Gastrocnemius medialis (tissue), 4 donors: Measurements from ENCODE around the gene FYN.

Experiments
- CTCF ChIP-seq, 5 experiments: fragments of 450-650 bp in 3 of 5; fragments of 200-600 bp in 2 of 5; sonication (generic) in 2 of 5; IDR thresholded peaks in 4 of 5; conservative IDR thresholded peaks in 1 of 5; 1 replicate in 4 of 5; 2 replicates in 1 of 5; pipeline ENCODE4 v1.5.1; 2016 to 2019; ENCODE audit warnings: antibody characterized with exemption in 5 of 5, mild to moderate bottlenecking in 3 of 5, moderate library complexity in 3 of 5
- POLR2A ChIP-seq, 2 donors: fragments of 450-650 bp; IDR thresholded peaks; one replicate each; pipeline ENCODE4 v1.6.1; 2017; ENCODE audit warnings: antibody characterized with exemption in 2 of 2, mild to moderate bottlenecking in 2 of 2, moderate library complexity in 2 of 2

- TF ChIP-seq CTCF (IDR thresholded peaks at IDR 0.05 in 4 of 5, conservative IDR thresholded peaks at IDR 0.05 in 1 of 5) (no peak), POLR2A (IDR thresholded peaks at IDR 0.05) (no peak)
Measured at GRCh38 chr6:111628142-111628850, 245.0 kb downstream of the FYN start.
